ENCODE measurements around the gene ESPNL.

DNA sequence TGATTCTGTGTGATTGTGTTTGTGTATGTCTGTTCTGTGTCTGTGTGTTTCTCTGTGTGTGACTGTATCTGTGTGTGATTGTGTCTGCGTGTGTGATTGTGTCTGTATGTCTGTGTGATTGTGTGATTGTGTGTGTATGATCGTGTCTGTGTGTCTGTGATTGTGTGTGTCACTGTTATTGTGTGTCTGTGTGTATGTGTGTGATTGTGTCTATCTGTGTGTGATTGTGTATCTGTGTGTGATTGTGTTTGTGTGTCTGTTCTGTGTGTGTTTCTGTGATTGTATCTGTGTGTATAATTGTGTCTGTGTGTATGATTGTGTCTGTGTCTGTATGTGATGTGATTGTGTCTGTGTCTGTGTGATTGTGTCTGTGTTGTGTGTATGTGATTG, 26.6 kb downstream of the ESPNL start:
- TF ChIP-seq, protein P1, sequence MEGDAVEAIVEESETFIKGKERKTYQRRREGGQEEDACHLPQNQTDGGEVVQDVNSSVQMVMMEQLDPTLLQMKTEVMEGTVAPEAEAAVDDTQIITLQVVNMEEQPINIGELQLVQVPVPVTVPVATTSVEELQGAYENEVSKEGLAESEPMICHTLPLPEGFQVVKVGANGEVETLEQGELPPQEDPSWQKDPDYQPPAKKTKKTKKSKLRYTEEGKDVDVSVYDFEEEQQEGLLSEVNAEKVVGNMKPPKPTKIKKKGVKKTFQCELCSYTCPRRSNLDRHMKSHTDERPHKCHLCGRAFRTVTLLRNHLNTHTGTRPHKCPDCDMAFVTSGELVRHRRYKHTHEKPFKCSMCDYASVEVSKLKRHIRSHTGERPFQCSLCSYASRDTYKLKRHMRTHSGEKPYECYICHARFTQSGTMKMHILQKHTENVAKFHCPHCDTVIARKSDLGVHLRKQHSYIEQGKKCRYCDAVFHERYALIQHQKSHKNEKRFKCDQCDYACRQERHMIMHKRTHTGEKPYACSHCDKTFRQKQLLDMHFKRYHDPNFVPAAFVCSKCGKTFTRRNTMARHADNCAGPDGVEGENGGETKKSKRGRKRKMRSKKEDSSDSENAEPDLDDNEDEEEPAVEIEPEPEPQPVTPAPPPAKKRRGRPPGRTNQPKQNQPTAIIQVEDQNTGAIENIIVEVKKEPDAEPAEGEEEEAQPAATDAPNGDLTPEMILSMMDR (IDR thresholded peaks at IDR 0.05; ENCODE audit: low read depth, low read length), result no peak
- no peak for TF ChIP-seq POLR2A (IDR thresholded peaks at IDR 0.05; ENCODE audit: extremely low read depth, insufficient read length)
- TF ChIP-seq, protein P2, sequence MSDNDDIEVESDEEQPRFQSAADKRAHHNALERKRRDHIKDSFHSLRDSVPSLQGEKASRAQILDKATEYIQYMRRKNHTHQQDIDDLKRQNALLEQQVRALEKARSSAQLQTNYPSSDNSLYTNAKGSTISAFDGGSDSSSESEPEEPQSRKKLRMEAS (IDR thresholded peaks at IDR 0.05; ENCODE audit: low read depth, low read length), result no peak
- TF ChIP-seq MYC (IDR thresholded peaks at IDR 0.05; ENCODE audit: low read depth, low read length), result no peak
